H9 (cell line): ENCODE data around the gene MRPL39. TPM values are rescaled to one million over a fixed set of nuclear protein-coding genes. Genes with fewer than 3 reads are reported as not detected.

ENCODE experiments used
- DNase-seq: peaks from one replicate; pipeline ENCODE4 v3.0.0-alpha.2; 2017
- H2AFZ ChIP-seq: one replicate; pipeline ENCODE4 v1.6.1; 2013; ENCODE audit warnings: mild to moderate bottlenecking, low read length, control low read depth, moderate library complexity
- H2AK5ac ChIP-seq: 2 replicates; pipeline ENCODE4 v1.6.1; 2013; ENCODE audit warnings: low read length, control low read depth, mixed read lengths; ENCODE audit not compliant: insufficient read length
- H2BK120ac ChIP-seq: one replicate; pipeline ENCODE4 v1.6.1; 2013; ENCODE audit warnings: low read depth, mild to moderate bottlenecking, low read length, control low read depth, inconsistent platforms; ENCODE audit not compliant: poor library complexity, severe bottlenecking
- H2BK12ac ChIP-seq: 2 replicates; pipeline ENCODE4 v1.6.1; 2013; ENCODE audit warnings: low read length, control low read depth, mixed read lengths, low read depth; ENCODE audit not compliant: insufficient read length
- H2BK15ac ChIP-seq: 2 replicates; pipeline ENCODE4 v1.6.1; 2013; ENCODE audit warnings: low read depth, low read length, control low read depth
- H2BK20ac ChIP-seq: one replicate; pipeline ENCODE4 v1.6.1; 2013; ENCODE audit warnings: low read depth, mild to moderate bottlenecking, low read length, control low read depth, inconsistent platforms; ENCODE audit not compliant: poor library complexity, severe bottlenecking
- H2BK5ac ChIP-seq: 2 replicates; pipeline ENCODE4 v1.6.1; 2013; ENCODE audit warnings: low read length, control low read depth, mixed read lengths; ENCODE audit not compliant: insufficient read length
- H3K14ac ChIP-seq: 2 replicates; pipeline ENCODE4 v1.6.1; 2013; ENCODE audit warnings: low read length, control low read depth; ENCODE audit not compliant: insufficient read depth
- H3K18ac ChIP-seq: 2 replicates; pipeline ENCODE4 v1.6.1; 2013; ENCODE audit warnings: low read depth, mild to moderate bottlenecking, mixed read lengths, low read length, control low read depth; ENCODE audit not compliant: insufficient read length
- H3K23ac ChIP-seq: 2 replicates; pipeline ENCODE4 v1.6.1; 2013; ENCODE audit warnings: low read length, control low read depth, mixed read lengths, low read depth; ENCODE audit not compliant: insufficient read length
- H3K23me2 ChIP-seq: 2 replicates; pipeline ENCODE4 v1.6.1; 2013; ENCODE audit warnings: low read depth, mild to moderate bottlenecking, mixed read lengths, low read length, control low read depth; ENCODE audit not compliant: insufficient read length, poor library complexity, severe bottlenecking
- H3K27ac ChIP-seq: 2 replicates; pipeline ENCODE4 v1.5.1; 2013; ENCODE audit warnings: low read length, control low read depth, mixed read lengths, low read depth; ENCODE audit not compliant: insufficient read length
- H3K27me3 ChIP-seq: 2 replicates; pipeline ENCODE4 v1.6.1; 2013; ENCODE audit warnings: low read length, control low read depth, inconsistent platforms; ENCODE audit not compliant: insufficient read depth
- H3K4ac ChIP-seq: 2 replicates; pipeline ENCODE4 v1.6.1; 2013; ENCODE audit warnings: low read depth, mild to moderate bottlenecking, control low read depth, inconsistent platforms, low read length, moderate library complexity
- H3K4me1 ChIP-seq: 2 replicates; pipeline ENCODE4 v1.6.1; 2013; ENCODE audit warnings: low read length, control low read depth, inconsistent platforms; ENCODE audit not compliant: insufficient read depth
- H3K4me2 ChIP-seq: 2 replicates; pipeline ENCODE4 v1.6.1; 2013; ENCODE audit warnings: low read length, control low read depth, mixed read lengths; ENCODE audit not compliant: insufficient read length, insufficient read depth
- H3K56ac ChIP-seq: 2 replicates; pipeline ENCODE4 v1.6.1; 2013; ENCODE audit warnings: low read depth, mild to moderate bottlenecking, mixed read lengths, low read length, control low read depth; ENCODE audit not compliant: insufficient read length
- H3K79me1 ChIP-seq: 2 replicates; pipeline ENCODE4 v1.6.1; 2013; ENCODE audit warnings: low read depth, mild to moderate bottlenecking, moderate library complexity, low read length, control low read depth, inconsistent platforms; ENCODE audit not compliant: insufficient read depth, poor library complexity, severe bottlenecking
- H3K79me2 ChIP-seq: 2 replicates; pipeline ENCODE4 v1.6.1; 2013; ENCODE audit warnings: low read length, control low read depth, inconsistent platforms; ENCODE audit not compliant: insufficient read depth
- H3K9ac ChIP-seq: 2 replicates; pipeline ENCODE4 v1.6.1; 2013; ENCODE audit warnings: low read length, control low read depth, mixed read lengths; ENCODE audit not compliant: insufficient read length; ENCODE audit errors: extremely low read depth
- H3K9me3 ChIP-seq: one replicate; pipeline ENCODE4 v1.6.1; 2013; ENCODE audit warnings: low read depth, low read length, inconsistent platforms; ENCODE audit not compliant: control insufficient read depth
- H3T11ph ChIP-seq: one replicate; pipeline ENCODE4 v1.6.1; 2013; ENCODE audit warnings: mild to moderate bottlenecking, low read length, control low read depth, inconsistent platforms
- H4K20me1 ChIP-seq: one replicate; pipeline ENCODE4 v1.6.1; 2013; ENCODE audit not compliant: control insufficient read depth, insufficient read length, insufficient read depth
- H4K5ac ChIP-seq: 2 replicates; pipeline ENCODE4 v1.6.1; 2013; ENCODE audit warnings: low read depth, mild to moderate bottlenecking, mixed read lengths, low read length, control low read depth; ENCODE audit not compliant: insufficient read length
- H4K8ac ChIP-seq: replicated peaks from 2 replicates; pipeline ENCODE4 v1.6.1; 2013; ENCODE audit warnings: low read length, control low read depth, mixed read lengths, low read depth; ENCODE audit not compliant: insufficient read length
- H4K91ac ChIP-seq: 2 replicates; pipeline ENCODE4 v1.6.1; 2013; ENCODE audit warnings: low read depth, mild to moderate bottlenecking, moderate library complexity, mixed read lengths, low read length, control low read depth; ENCODE audit not compliant: insufficient read length
- H3K27ac Mint-ChIP-seq, 3 experiments: 2 replicates in 2 of 3; 3 replicates in 1 of 3; pipeline ENCODE4 v1.8.0; 2020 to 2021; ENCODE audit warnings: mixed read lengths in 3 of 3, mild to moderate bottlenecking in 1 of 3, moderate library complexity in 1 of 3
- H3K27me3 Mint-ChIP-seq: 2 replicates; pipeline ENCODE4 v1.8.0; 2021; ENCODE audit warnings: low read depth, mild to moderate bottlenecking, moderate library complexity, mixed read lengths
- H3K36me3 Mint-ChIP-seq, 3 experiments: 2 replicates in 2 of 3; 3 replicates in 1 of 3; pipeline ENCODE4 v1.8.0; 2020 to 2021; ENCODE audit warnings: low read depth in 3 of 3, mixed read lengths in 3 of 3; ENCODE audit not compliant: insufficient read depth in 1 of 3
- H3K4me1 Mint-ChIP-seq, 2 experiments: 2 replicates each; pipeline ENCODE4 v1.8.0; 2020; ENCODE audit warnings: mixed read lengths in 2 of 2
- H3K4me3 Mint-ChIP-seq, 2 experiments: 2 replicates in 1 of 2; 3 replicates in 1 of 2; pipeline ENCODE4 v1.8.0; 2020 to 2021; ENCODE audit warnings: mild to moderate bottlenecking in 2 of 2, mixed read lengths in 2 of 2, moderate library complexity in 1 of 2
- H3K9me3 Mint-ChIP-seq, 2 experiments: 2 replicates in 1 of 2; 3 replicates in 1 of 2; pipeline ENCODE4 v1.8.0; 2020; ENCODE audit warnings: mild to moderate bottlenecking in 2 of 2, mixed read lengths in 2 of 2, moderate library complexity in 1 of 2
- WGBS: extraction: QIAGEN DNeasy Blood & Tissue Kit; methylation state at CpG from one replicate; pipeline ENCODE4 v1.1.7; 2013; ENCODE audit warnings: missing lambda C conversion rate, low lambda C conversion rate, mixed read lengths; ENCODE audit not compliant: insufficient read length; ENCODE audit errors: extremely low coverage; 5-methylcytosine and 5-hydroxymethylcytosine counted together
- total RNA-seq: library from RNA; stranded (reverse); gene quantifications from 2 replicates; pipeline ENCODE4 v1.2.1, GENCODE V29; 2021
- TF ChIP-seq, protein P1 (sequence below): fragments of 200-600 bp; sonication (generic); conservative IDR thresholded peaks from 3 replicates; pipeline ENCODE4 v1.8.0; 2021; ENCODE audit warnings: antibody characterized with exemption, mild to moderate bottlenecking

MRPL39 gene
- total RNA-seq, 1 experiment from 2014 or later, result 58.8 TPM

DNA sequence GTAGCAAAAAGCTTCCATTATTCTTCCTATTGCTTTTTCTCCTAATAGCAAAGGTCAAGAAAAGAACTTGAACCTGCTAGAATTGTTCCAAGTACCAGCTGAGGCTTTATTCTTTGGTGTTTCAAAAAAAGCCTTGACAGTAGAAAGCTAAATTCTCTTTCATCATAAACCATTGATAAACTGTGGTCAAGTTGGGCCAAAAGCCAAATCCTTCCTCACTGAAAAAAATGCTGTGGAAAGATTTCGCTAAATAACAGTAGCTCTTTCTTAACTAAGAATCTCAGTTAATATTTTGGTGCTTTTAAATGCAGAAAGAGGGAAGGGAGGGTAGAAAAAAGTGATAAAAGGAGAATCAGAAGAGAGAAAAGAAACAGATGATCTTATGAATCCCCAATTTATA is 17.8 kb upstream of the MRPL39 start:
- H2AFZ ChIP-seq, result no peak overlapping the region
- no peaks in the 10 kb centered on the region for H3K4me1 ChIP-seq
- no peak overlapping the region for H3K9ac ChIP-seq
- Mint-ChIP-seq H3K27ac (no peak overlapping the region), H3K4me1 (peaks cover 2 to 7% of the 10 kb centered on the region in 2 experiments), H3K36me3 (no peaks in the 10 kb centered on the region), H3K4me3 (no peak overlapping the region), H3K9me3 (no peaks in the 10 kb centered on the region), H3K27me3 (peaks cover 4% of the 10 kb centered on the region)
- no peak overlapping the region for H2BK120ac ChIP-seq
- H3K4ac ChIP-seq, result no peak overlapping the region
- TF ChIP-seq, protein P1, sequence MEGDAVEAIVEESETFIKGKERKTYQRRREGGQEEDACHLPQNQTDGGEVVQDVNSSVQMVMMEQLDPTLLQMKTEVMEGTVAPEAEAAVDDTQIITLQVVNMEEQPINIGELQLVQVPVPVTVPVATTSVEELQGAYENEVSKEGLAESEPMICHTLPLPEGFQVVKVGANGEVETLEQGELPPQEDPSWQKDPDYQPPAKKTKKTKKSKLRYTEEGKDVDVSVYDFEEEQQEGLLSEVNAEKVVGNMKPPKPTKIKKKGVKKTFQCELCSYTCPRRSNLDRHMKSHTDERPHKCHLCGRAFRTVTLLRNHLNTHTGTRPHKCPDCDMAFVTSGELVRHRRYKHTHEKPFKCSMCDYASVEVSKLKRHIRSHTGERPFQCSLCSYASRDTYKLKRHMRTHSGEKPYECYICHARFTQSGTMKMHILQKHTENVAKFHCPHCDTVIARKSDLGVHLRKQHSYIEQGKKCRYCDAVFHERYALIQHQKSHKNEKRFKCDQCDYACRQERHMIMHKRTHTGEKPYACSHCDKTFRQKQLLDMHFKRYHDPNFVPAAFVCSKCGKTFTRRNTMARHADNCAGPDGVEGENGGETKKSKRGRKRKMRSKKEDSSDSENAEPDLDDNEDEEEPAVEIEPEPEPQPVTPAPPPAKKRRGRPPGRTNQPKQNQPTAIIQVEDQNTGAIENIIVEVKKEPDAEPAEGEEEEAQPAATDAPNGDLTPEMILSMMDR, result no peak
- no peak overlapping the region for H3K4me2 ChIP-seq
- H4K8ac ChIP-seq, result no peak overlapping the region
- no peak overlapping the region for H2BK12ac ChIP-seq
- no peak overlapping the region for H3K18ac ChIP-seq
- no peak overlapping the region for H2AK5ac ChIP-seq
- no peaks in the 10 kb centered on the region for H3K27me3 ChIP-seq
- H3K9me3 ChIP-seq, result no peaks in the 10 kb centered on the region
- H4K5ac ChIP-seq, result no peak overlapping the region
- no peak overlapping the region for H2BK20ac ChIP-seq
- H3K56ac ChIP-seq, result no peak overlapping the region
- no peak overlapping the region for H3T11ph ChIP-seq
- no peaks in the 10 kb centered on the region for H3K79me1 ChIP-seq
- DNase-seq, result no peak
- no peak overlapping the region for H2BK15ac ChIP-seq
- no peak overlapping the region for H3K14ac ChIP-seq
- no peaks in the 10 kb centered on the region for H4K20me1 ChIP-seq
- no peak overlapping the region for H4K91ac ChIP-seq
- H2BK5ac ChIP-seq, result no peak overlapping the region
- no peaks in the 10 kb centered on the region for H3K23me2 ChIP-seq
- no peak overlapping the region for H3K23ac ChIP-seq
- WGBS, result no CpG with 5 or more reads among the region's 1 CpG
- no peaks in the 10 kb centered on the region for H3K79me2 ChIP-seq
- H3K27ac ChIP-seq, result no peak overlapping the region
